Measurements from ENCODE around the gene OSBPL8. TPM values are rescaled to one million over a fixed set of nuclear protein-coding genes. Genes with fewer than 3 reads are reported as not detected.

The OSBPL8 gene
- total and polyA plus RNA-seq, 2 donors (not counting 1 experiment from before 2014, with no cell fraction given): 89.6 to 240 TPM

GRCh38 chr12:76549131-76549530, 10.4 kb downstream of the OSBPL8 start:
- Histone ChIP-seq H3K79me2 (ENCODE audit: control insufficient read depth, insufficient read depth, low read length) (peaks cover 62% of the 10 kb centered on the region), H4K20me1 (ENCODE audit: control insufficient read depth, extremely low read depth, insufficient read depth, low read length) (no peaks in the 10 kb centered on the region), H3K4me3 (replicated peaks in 1 of 4; ENCODE audit: control extremely low read depth in 1 of 4, insufficient read depth in 1 of 4, low read depth in 3 of 4, low read length in 4 of 4) (no peak overlapping the region), H3K9ac (ENCODE audit: insufficient read depth, low read length) (no peak overlapping the region), H3K36me3 (ENCODE audit: control insufficient read depth, insufficient read depth, low read length) (no peaks in the 10 kb centered on the region), H3K4me2 (ENCODE audit: extremely low read depth, insufficient read depth, low read length) (no peak overlapping the region), H3K4me1 (ENCODE audit: control insufficient read depth, extremely low read depth, insufficient read depth, low read length) (peaks cover 1% of the 10 kb centered on the region), H3K9me3 (ENCODE audit: control insufficient read depth, insufficient read depth, low read depth, low read length) (no peaks in the 10 kb centered on the region), H3K27ac (ENCODE audit: insufficient read depth, low read length) (no peak overlapping the region), H2AFZ (ENCODE audit: low read length) (no peak overlapping the region), H3K27me3 (ENCODE audit: control insufficient read depth, insufficient read depth, low read length) (no peaks in the 10 kb centered on the region)
- TF ChIP-seq CTCF (conservative IDR thresholded peaks at IDR 0.05 in 1 of 2, IDR thresholded peaks at IDR 0.05 in 1 of 2; ENCODE audit: low read depth in 1 of 2, low read length in 2 of 2) (no peak), EZH2 (IDR thresholded peaks at IDR 0.05; ENCODE audit: low read length, missing control alignments) (no peak)
- DNase-seq (ENCODE audit: low read depth in 2 of 2): peak in 1 of 2 donors; percentile 52

- Histone ChIP-seq H4K20me1 (ENCODE audit: control insufficient read depth, extremely low read depth, insufficient read depth, low read length) (no peaks in the 10 kb centered on the region), H3K4me2 (ENCODE audit: extremely low read depth, insufficient read depth, low read length) (no peak overlapping the region), H3K9ac (ENCODE audit: insufficient read depth, low read length) (no peak overlapping the region), H3K27ac (ENCODE audit: insufficient read depth, low read length) (no peak overlapping the region), H3K36me3 (ENCODE audit: control insufficient read depth, insufficient read depth, low read length) (no peaks in the 10 kb centered on the region), H3K27me3 (ENCODE audit: control insufficient read depth, insufficient read depth, low read length) (no peaks in the 10 kb centered on the region), H3K4me1 (ENCODE audit: control insufficient read depth, extremely low read depth, insufficient read depth, low read length) (no peaks in the 10 kb centered on the region), H3K79me2 (ENCODE audit: control insufficient read depth, insufficient read depth, low read length) (peaks cover 64% of the 10 kb centered on the region), H2AFZ (ENCODE audit: low read length) (no peak overlapping the region), H3K9me3 (ENCODE audit: control insufficient read depth, insufficient read depth, low read depth, low read length) (no peaks in the 10 kb centered on the region), H3K4me3 (replicated peaks in 1 of 4; ENCODE audit: control extremely low read depth in 1 of 4, insufficient read depth in 1 of 4, low read depth in 3 of 4, low read length in 4 of 4) (peak overlapping the region in 1 of 4 experiments; percentile 15)
- TF ChIP-seq EZH2 (IDR thresholded peaks at IDR 0.05; ENCODE audit: low read length, missing control alignments): no peak
- no peak for TF ChIP-seq CTCF (conservative IDR thresholded peaks at IDR 0.05 in 1 of 2, IDR thresholded peaks at IDR 0.05 in 1 of 2; ENCODE audit: low read depth in 1 of 2, low read length in 2 of 2)
- DNase-seq (ENCODE audit: low read depth in 2 of 2): no peak
Measured at GRCh38 chr12:76548222-76548837, 11.2 kb downstream of the OSBPL8 start.

GRCh38 chr12:76547526-76547925, 12.0 kb downstream of the OSBPL8 start:
- Histone ChIP-seq H3K79me2 (ENCODE audit: control insufficient read depth, insufficient read depth, low read length) (peaks cover 60% of the 10 kb centered on the region), H4K20me1 (ENCODE audit: control insufficient read depth, extremely low read depth, insufficient read depth, low read length) (no peaks in the 10 kb centered on the region), H3K9me3 (ENCODE audit: control insufficient read depth, insufficient read depth, low read depth, low read length) (no peaks in the 10 kb centered on the region), H2AFZ (ENCODE audit: low read length) (no peak overlapping the region), H3K4me1 (ENCODE audit: control insufficient read depth, extremely low read depth, insufficient read depth, low read length) (no peaks in the 10 kb centered on the region), H3K27me3 (ENCODE audit: control insufficient read depth, insufficient read depth, low read length) (no peaks in the 10 kb centered on the region), H3K36me3 (ENCODE audit: control insufficient read depth, insufficient read depth, low read length) (no peaks in the 10 kb centered on the region), H3K9ac (ENCODE audit: insufficient read depth, low read length) (no peak overlapping the region), H3K27ac (ENCODE audit: insufficient read depth, low read length) (no peak overlapping the region), H3K4me2 (ENCODE audit: extremely low read depth, insufficient read depth, low read length) (peak overlapping the region; percentile 20), H3K4me3 (replicated peaks in 1 of 4; ENCODE audit: control extremely low read depth in 1 of 4, insufficient read depth in 1 of 4, low read depth in 3 of 4, low read length in 4 of 4) (no peak overlapping the region)
- peak in 1 of 2 donors; percentile 34 for DNase-seq (ENCODE audit: low read depth in 2 of 2)
- TF ChIP-seq CTCF (conservative IDR thresholded peaks at IDR 0.05 in 1 of 2, IDR thresholded peaks at IDR 0.05 in 1 of 2; ENCODE audit: low read depth in 1 of 2, low read length in 2 of 2) (no peak), EZH2 (IDR thresholded peaks at IDR 0.05; ENCODE audit: low read length, missing control alignments) (no peak)
